ENCODE results near the gene CDK6.
A peak's percentile ranks its signal among the peaks of the same experiment; 100 is the strongest.

The CDK6 gene

GRCh38 chr7:92843781-92844180 lies 7.4 kb upstream of the CDK6 start:
- DNase-seq: no peak

- no peak for DNase-seq
Measured at GRCh38 chr7:92843034-92843760, 6.8 kb upstream of the CDK6 start.

GRCh38 chr7:92841192-92841591 lies 4.8 kb upstream of the CDK6 start:
- DNase-seq: no peak

GRCh38 chr7:92840316-92840715 lies 3.9 kb upstream of the CDK6 start:
- no peak for DNase-seq

GRCh38 chr7:92839901-92840300 lies 3.5 kb upstream of the CDK6 start:
- DNase-seq: no peak

GRCh38 chr7:92838934-92839333 lies 2.6 kb upstream of the CDK6 start:
- no peak for DNase-seq

GRCh38 chr7:92837000-92837749 lies 802 bp upstream of the CDK6 start:
- no peak for DNase-seq

- DNase-seq: no peak
Measured at GRCh38 chr7:92835851-92836488, 403 bp downstream of the CDK6 start.

- peak; percentile 54 for DNase-seq
Measured at GRCh38 chr7:92835261-92835850, 1.0 kb downstream of the CDK6 start.

GRCh38 chr7:92834507-92835260 lies 1.7 kb downstream of the CDK6 start:
- no peak for DNase-seq

GRCh38 chr7:92833766-92834506 lies 2.4 kb downstream of the CDK6 start:
- peak; percentile 77 for DNase-seq

- DNase-seq: peak; percentile 52
Measured at GRCh38 chr7:92833024-92833765, 3.2 kb downstream of the CDK6 start.

GRCh38 chr7:92832534-92833023 lies 3.8 kb downstream of the CDK6 start:
- DNase-seq: no peak

GRCh38 chr7:92831716-92832533 lies 4.4 kb downstream of the CDK6 start:
- no peak for DNase-seq

GRCh38 chr7:92830532-92831110 lies 5.8 kb downstream of the CDK6 start:
- no peak for DNase-seq

- no peak for DNase-seq
Measured at GRCh38 chr7:92830027-92830426, 6.3 kb downstream of the CDK6 start.

GRCh38 chr7:92827464-92828120 lies 8.8 kb downstream of the CDK6 start:
- DNase-seq: no peak

GRCh38 chr7:92826258-92826938 lies 10.0 kb downstream of the CDK6 start:
- DNase-seq: no peak

All from KG1 (cell line).